KMS-11 (cell line): ENCODE data around the gene HS3ST3B1.

Experiments used
- H2AFZ ChIP-seq: fragments of 200-600 bp; sonication (generic); 2 replicates; pipeline ENCODE4 v1.6.1; 2016; ENCODE audit warnings: antibody characterized with exemption, mixed run types, low read depth
- H3K27ac ChIP-seq: fragments of 200-600 bp; sonication (generic); 2 replicates; pipeline ENCODE4 v1.6.1; 2016; ENCODE audit warnings: mild to moderate bottlenecking, mixed run types
- H3K27me3 ChIP-seq: fragments of 200-600 bp; sonication (generic); 2 replicates; pipeline ENCODE4 v1.6.1; 2017; ENCODE audit warnings: mild to moderate bottlenecking, low read depth, mixed run types, moderate library complexity; ENCODE audit not compliant: insufficient read depth
- H3K36me3 ChIP-seq: fragments of 200-600 bp; sonication (generic); 2 replicates; pipeline ENCODE4 v1.6.1; 2017; ENCODE audit warnings: mild to moderate bottlenecking, mixed run types; ENCODE audit not compliant: insufficient read depth
- H3K4me1 ChIP-seq: fragments of 200-600 bp; sonication (generic); 2 replicates; pipeline ENCODE4 v1.6.1; 2016; ENCODE audit warnings: mild to moderate bottlenecking, low read depth, mixed run types; ENCODE audit not compliant: poor library complexity, severe bottlenecking
- H3K4me2 ChIP-seq: fragments of 200-600 bp; sonication (generic); 2 replicates; pipeline ENCODE4 v1.7.0; 2016; ENCODE audit warnings: mild to moderate bottlenecking, mixed run types
- H3K4me3 ChIP-seq: fragments of 200-600 bp; sonication (generic); IDR thresholded peaks from 2 replicates; pipeline ENCODE4 v1.6.1; 2017; ENCODE audit warnings: low read depth, low read length, mixed read lengths; ENCODE audit not compliant: insufficient read depth
- H3K79me2 ChIP-seq: fragments of 200-600 bp; sonication (generic); 2 replicates; pipeline ENCODE4 v1.6.1; 2016; ENCODE audit warnings: low read depth, mixed run types; ENCODE audit not compliant: insufficient read depth
- H3K9ac ChIP-seq: fragments of 200-600 bp; sonication (generic); 2 replicates; pipeline ENCODE4 v1.6.1; 2016; ENCODE audit warnings: mild to moderate bottlenecking, mixed run types
- H4K20me1 ChIP-seq: fragments of 200-600 bp; sonication (generic); 2 replicates; pipeline ENCODE4 v1.6.1; 2016; ENCODE audit warnings: mild to moderate bottlenecking, mixed run types; ENCODE audit not compliant: insufficient read depth
- CTCF ChIP-seq: fragments of 200-600 bp; sonication (generic); conservative IDR thresholded peaks from 2 replicates; pipeline ENCODE4 v1.6.1; 2017; ENCODE audit warnings: low read depth, mild to moderate bottlenecking, antibody characterized with exemption, low read length, moderate library complexity, mixed read lengths

HS3ST3B1 gene

GRCh38 chr17:14374268-14374667, 73.4 kb downstream of the HS3ST3B1 start:
- Histone ChIP-seq H2AFZ (no peak overlapping the region), H3K4me2 (no peak overlapping the region), H3K79me2 (no peaks in the 10 kb centered on the region), H3K27ac (no peak overlapping the region), H3K4me3 (no peak overlapping the region), H3K9ac (no peak overlapping the region), H3K4me1 (no peaks in the 10 kb centered on the region), H3K27me3 (no peaks in the 10 kb centered on the region), H4K20me1 (no peaks in the 10 kb centered on the region), H3K36me3 (no peaks in the 10 kb centered on the region)
- no peak for TF ChIP-seq CTCF

GRCh38 chr17:14376666-14377065, 75.8 kb downstream of the HS3ST3B1 start:
- no peaks in the 10 kb centered on the region for H3K79me2 ChIP-seq
- no peak overlapping the region for H3K27ac ChIP-seq
- H3K36me3 ChIP-seq, result no peaks in the 10 kb centered on the region

GRCh38 chr17:14381606-14382005, 80.7 kb downstream of the HS3ST3B1 start:
- H3K27ac ChIP-seq, result no peak overlapping the region
- H2AFZ ChIP-seq, result no peak overlapping the region
- no peaks in the 10 kb centered on the region for H3K36me3 ChIP-seq
- no peaks in the 10 kb centered on the region for H3K27me3 ChIP-seq
- H3K79me2 ChIP-seq, result no peaks in the 10 kb centered on the region
- no peak overlapping the region for H3K4me3 ChIP-seq
- TF ChIP-seq CTCF, result no peak
- H3K4me1 ChIP-seq, result no peaks in the 10 kb centered on the region
- no peak overlapping the region for H3K4me2 ChIP-seq
- H3K9ac ChIP-seq, result no peak overlapping the region
- no peaks in the 10 kb centered on the region for H4K20me1 ChIP-seq

More at GRCh38 chr17:14376666-14377065, 75.8 kb downstream of the HS3ST3B1 start:
- H3K4me3 ChIP-seq, result no peak overlapping the region
- H3K4me1 ChIP-seq, result no peaks in the 10 kb centered on the region
- H3K9ac ChIP-seq, result no peak overlapping the region
- H4K20me1 ChIP-seq, result no peaks in the 10 kb centered on the region
- TF ChIP-seq CTCF, result no peak
- no peaks in the 10 kb centered on the region for H3K27me3 ChIP-seq
- no peak overlapping the region for H3K4me2 ChIP-seq
- H2AFZ ChIP-seq, result no peak overlapping the region

GRCh38 chr17:14387036-14387435, 86.2 kb downstream of the HS3ST3B1 start:
- Histone ChIP-seq H3K9ac (no peak overlapping the region), H3K79me2 (no peaks in the 10 kb centered on the region)
- no peak for TF ChIP-seq CTCF

GRCh38 chr17:14389681-14390080, 88.8 kb downstream of the HS3ST3B1 start:
- no peaks in the 10 kb centered on the region for H3K4me1 ChIP-seq
- TF ChIP-seq CTCF, result no peak
- H2AFZ ChIP-seq, result no peak overlapping the region
- H3K36me3 ChIP-seq, result no peaks in the 10 kb centered on the region
- no peak overlapping the region for H3K27ac ChIP-seq
- no peak overlapping the region for H3K4me3 ChIP-seq
- no peak overlapping the region for H3K4me2 ChIP-seq
- H3K27me3 ChIP-seq, result no peaks in the 10 kb centered on the region
- H4K20me1 ChIP-seq, result no peaks in the 10 kb centered on the region
- H3K79me2 ChIP-seq, result no peaks in the 10 kb centered on the region
- H3K9ac ChIP-seq, result no peak overlapping the region

More at GRCh38 chr17:14387036-14387435, 86.2 kb downstream of the HS3ST3B1 start:
- Histone ChIP-seq H3K27me3 (no peaks in the 10 kb centered on the region), H4K20me1 (no peaks in the 10 kb centered on the region), H2AFZ (no peak overlapping the region), H3K4me3 (no peak overlapping the region), H3K27ac (no peak overlapping the region), H3K4me1 (no peaks in the 10 kb centered on the region), H3K4me2 (no peak overlapping the region), H3K36me3 (no peaks in the 10 kb centered on the region)
